ENCODE measurements around the gene ELOVL6.
A peak's percentile ranks its signal among the peaks of the same experiment; 100 is the strongest.
"Not testable (repeated sequence)": the region's sequence is repeated elsewhere in the genome, so short reads cannot be mapped to it uniquely, and the experiment has no call there.

Gene ELOVL6, protein sequence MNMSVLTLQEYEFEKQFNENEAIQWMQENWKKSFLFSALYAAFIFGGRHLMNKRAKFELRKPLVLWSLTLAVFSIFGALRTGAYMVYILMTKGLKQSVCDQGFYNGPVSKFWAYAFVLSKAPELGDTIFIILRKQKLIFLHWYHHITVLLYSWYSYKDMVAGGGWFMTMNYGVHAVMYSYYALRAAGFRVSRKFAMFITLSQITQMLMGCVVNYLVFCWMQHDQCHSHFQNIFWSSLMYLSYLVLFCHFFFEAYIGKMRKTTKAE

DNA sequence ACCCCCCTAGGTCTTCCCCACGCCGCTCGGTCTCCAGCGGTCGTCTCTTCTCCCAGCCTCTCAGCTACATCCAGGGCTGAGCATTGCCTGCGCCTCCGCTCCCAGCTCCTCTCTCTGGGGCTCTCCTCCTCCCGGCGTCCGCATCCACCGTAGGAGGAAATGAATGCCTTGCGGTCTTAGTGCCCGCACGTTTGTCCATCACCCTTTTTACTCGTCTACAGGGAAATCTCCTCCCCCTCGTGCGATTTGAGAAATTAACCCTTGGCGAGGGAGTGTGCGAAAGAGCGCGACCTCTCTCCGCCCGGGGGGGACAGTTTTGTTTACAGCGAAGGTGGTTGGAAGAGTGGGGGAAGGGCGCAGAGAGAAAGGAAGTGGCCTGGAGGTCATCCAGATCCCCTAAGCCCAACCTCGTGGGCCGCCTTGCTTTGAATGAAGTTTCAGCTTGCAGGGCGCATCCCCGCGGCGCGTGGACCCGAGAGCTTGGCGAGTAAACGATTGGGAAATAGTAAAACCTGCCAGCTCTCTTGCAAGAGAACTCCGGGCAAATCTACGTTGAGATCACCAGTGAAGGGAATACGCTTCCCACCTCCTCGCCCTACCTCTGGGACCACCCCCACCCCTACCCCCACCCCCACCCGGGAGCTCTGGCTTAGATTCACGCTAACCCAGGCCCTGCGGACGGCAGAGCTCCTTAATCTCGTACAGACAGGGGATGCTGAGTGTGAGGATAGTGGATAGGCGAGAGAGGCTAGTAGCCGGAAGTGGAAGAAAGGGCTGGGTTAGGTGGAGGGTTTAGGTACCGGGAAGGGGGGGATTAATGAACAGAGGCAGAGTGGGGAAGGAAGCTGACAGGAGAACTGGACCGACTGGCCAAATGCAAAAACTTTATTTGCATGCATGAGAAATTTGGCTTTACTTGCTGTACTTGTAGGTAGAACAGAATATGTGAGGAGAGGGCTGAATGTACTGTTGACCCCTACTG, at the start of gene ELOVL6:
Gene ELOVL6 (minus strand): TSS at position 181 of the 982 bp plus-strand sequence. CDS start 280 bp downstream, outside the sequence.
- Histone ChIP-seq H3K36me3 (ENCODE audit: control insufficient read depth in 1 of 2, insufficient read depth in 2 of 2, low read length in 2 of 2) (no peaks in the 10 kb centered on the region), H3K9me3 (ENCODE audit: control insufficient read depth in 1 of 2, low read length in 2 of 2) (no peaks in the 10 kb centered on the region), H3K4me1 (ENCODE audit: control insufficient read depth in 1 of 2, insufficient read depth in 2 of 2, low read length in 2 of 2) (peaks cover 9 to 14% of the 10 kb centered on the region in 2 donors), H3K27me3 (ENCODE audit: low read depth, low read length) (no peaks in the 10 kb centered on the region), H3K4me3 (ENCODE audit: low read depth in 1 of 2, low read length in 2 of 2) (peak within 1 kb of the TSS; percentile 82 to 95), H3K27ac (ENCODE audit: low read length) (peak within 1 kb of the TSS; percentile 90)

DNA sequence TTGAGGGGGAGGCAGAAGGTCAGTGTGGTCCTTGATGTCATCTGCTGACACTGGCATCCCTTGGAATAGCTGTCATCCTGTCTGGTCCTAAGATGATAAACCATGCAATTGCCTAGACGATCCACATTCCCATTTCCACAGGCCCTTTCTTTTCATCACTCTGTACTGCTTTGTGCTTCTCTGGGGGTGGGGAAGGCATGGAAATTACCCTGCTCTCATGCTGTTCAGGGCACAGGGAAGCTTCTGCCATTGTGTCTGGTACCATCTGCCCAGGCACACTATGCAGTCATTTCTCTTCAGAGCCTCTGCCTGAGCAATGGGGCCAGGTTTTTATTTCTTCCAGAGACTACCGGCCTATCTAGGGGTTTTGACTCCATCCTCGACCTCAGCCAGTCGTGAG, 49.7 kb upstream of the ELOVL6 start:
- Histone ChIP-seq H3K36me3 (ENCODE audit: control insufficient read depth in 1 of 2, insufficient read depth in 2 of 2, low read length in 2 of 2) (no peaks in the 10 kb centered on the region), H3K27ac (ENCODE audit: low read length) (no peak overlapping the region), H3K27me3 (ENCODE audit: low read depth, low read length) (peaks cover 4% of the 10 kb centered on the region), H3K9me3 (ENCODE audit: control insufficient read depth in 1 of 2, low read length in 2 of 2) (no peaks in the 10 kb centered on the region), H3K4me1 (ENCODE audit: control insufficient read depth in 1 of 2, insufficient read depth in 2 of 2, low read length in 2 of 2) (no peaks in the 10 kb centered on the region), H3K4me3 (ENCODE audit: low read depth in 1 of 2, low read length in 2 of 2) (no peak overlapping the region)

DNA sequence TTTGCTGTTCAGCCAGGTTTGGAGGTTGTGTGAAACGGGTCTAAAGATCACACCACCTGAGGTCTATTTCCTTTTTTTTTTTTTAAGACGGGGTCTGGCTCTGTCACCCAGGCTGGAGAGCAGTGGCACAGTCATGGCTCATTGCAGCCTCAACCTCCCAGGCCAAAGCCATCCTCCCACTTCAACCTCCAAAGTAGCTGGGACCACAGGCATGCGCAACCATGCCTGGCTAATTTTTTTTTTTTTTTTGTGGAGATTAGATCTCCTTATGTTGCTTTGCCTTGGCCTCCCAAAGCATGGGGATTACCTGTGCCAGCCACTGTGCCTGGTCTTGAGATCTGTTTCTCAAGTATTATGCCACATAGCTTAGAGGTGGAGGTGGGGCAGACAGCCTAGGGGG, 49.2 kb upstream of the ELOVL6 start:
- no peaks in the 10 kb centered on the region for H3K4me1 ChIP-seq (ENCODE audit: control insufficient read depth in 1 of 2, insufficient read depth in 2 of 2, low read length in 2 of 2)
- peaks cover 4% of the 10 kb centered on the region for H3K27me3 ChIP-seq (ENCODE audit: low read depth, low read length)
- no peaks in the 10 kb centered on the region for H3K9me3 ChIP-seq (ENCODE audit: control insufficient read depth in 1 of 2, low read length in 2 of 2)
- no peaks in the 10 kb centered on the region for H3K36me3 ChIP-seq (ENCODE audit: control insufficient read depth in 1 of 2, insufficient read depth in 2 of 2, low read length in 2 of 2)
- no peak overlapping the region for H3K4me3 ChIP-seq (ENCODE audit: low read depth in 1 of 2, low read length in 2 of 2)
- H3K27ac ChIP-seq (ENCODE audit: low read length): no peak overlapping the region

DNA sequence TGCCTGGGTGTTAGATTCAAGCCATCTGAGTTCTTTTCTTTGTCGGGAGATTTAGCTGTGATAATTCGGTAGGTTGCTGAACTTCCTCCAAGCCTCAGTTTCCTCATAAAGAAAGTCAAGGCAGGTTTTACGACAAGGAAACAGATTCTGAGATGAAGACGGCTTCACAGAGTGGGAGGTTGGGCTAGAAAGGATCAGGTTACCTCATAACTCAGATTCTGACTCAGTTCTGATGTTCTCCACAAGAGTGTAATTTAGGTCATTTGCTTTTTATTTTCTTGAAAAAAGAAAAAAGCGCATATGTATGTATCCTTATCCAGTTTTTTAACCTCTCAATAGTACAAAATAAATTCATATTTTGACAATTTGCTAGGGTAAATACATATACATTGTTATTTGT, 47.2 kb upstream of the ELOVL6 start:
- H3K9me3 ChIP-seq (ENCODE audit: control insufficient read depth in 1 of 2, low read length in 2 of 2): no peaks in the 10 kb centered on the region
- H3K27me3 ChIP-seq (ENCODE audit: low read depth, low read length): peaks cover 4% of the 10 kb centered on the region
- H3K36me3 ChIP-seq (ENCODE audit: control insufficient read depth in 1 of 2, insufficient read depth in 2 of 2, low read length in 2 of 2): no peaks in the 10 kb centered on the region
- H3K4me3 ChIP-seq (ENCODE audit: low read depth in 1 of 2, low read length in 2 of 2): no peak overlapping the region
- no peaks in the 10 kb centered on the region for H3K4me1 ChIP-seq (ENCODE audit: control insufficient read depth in 1 of 2, insufficient read depth in 2 of 2, low read length in 2 of 2)
- H3K27ac ChIP-seq (ENCODE audit: low read length): no peak overlapping the region

DNA sequence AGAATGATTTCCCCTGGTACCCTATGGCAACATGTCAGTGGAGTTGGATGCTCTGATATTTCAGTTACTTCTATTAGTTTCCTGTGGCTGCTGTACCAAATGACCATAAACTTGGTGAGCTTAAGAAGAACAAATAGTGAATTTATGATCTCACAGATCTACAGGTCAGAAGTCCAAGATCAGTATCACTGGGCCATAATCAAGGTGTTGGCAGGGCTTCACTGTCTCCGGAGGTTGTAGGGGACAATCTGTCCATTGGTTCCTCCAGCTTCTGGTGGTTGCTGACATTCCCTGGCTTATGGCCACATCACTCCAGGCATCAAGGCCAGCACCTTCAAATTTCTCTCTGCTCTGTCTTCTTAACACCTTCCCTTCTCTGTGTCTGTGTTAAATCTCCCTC, 37.9 kb upstream of the ELOVL6 start:
- H3K36me3 ChIP-seq (ENCODE audit: control insufficient read depth in 1 of 2, insufficient read depth in 2 of 2, low read length in 2 of 2): no peaks in the 10 kb centered on the region
- no peaks in the 10 kb centered on the region for H3K4me1 ChIP-seq (ENCODE audit: control insufficient read depth in 1 of 2, insufficient read depth in 2 of 2, low read length in 2 of 2)
- H3K27ac ChIP-seq (ENCODE audit: low read length): no peak overlapping the region
- no peaks in the 10 kb centered on the region for H3K9me3 ChIP-seq (ENCODE audit: control insufficient read depth in 1 of 2, low read length in 2 of 2)
- H3K4me3 ChIP-seq (ENCODE audit: low read depth in 1 of 2, low read length in 2 of 2): no peak overlapping the region
- H3K27me3 ChIP-seq (ENCODE audit: low read depth, low read length): no peaks in the 10 kb centered on the region

DNA sequence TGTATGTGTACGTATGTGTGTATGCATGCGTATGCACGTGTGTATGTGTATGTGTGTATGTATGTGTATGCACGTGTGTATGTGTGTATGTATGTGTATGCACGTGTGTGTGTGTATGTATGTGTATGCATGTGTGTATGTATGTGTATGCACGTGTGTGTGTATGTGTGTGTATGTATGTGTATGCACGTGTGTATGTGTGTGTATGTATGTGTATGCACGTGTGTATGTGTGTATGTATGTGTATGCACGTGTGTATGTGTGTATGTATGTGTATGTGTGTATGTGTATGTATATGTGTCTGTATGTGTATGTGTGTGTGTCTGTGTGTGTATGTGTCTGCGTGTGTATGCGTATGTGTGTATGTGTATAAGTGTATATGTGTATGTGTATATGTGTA, 35.2 kb upstream of the ELOVL6 start:
- H3K4me1 ChIP-seq (ENCODE audit: control insufficient read depth in 1 of 2, insufficient read depth in 2 of 2, low read length in 2 of 2); H3K27me3 ChIP-seq (ENCODE audit: low read depth, low read length); H3K9me3 ChIP-seq (ENCODE audit: control insufficient read depth in 1 of 2, low read length in 2 of 2); H3K36me3 ChIP-seq (ENCODE audit: control insufficient read depth in 1 of 2, insufficient read depth in 2 of 2, low read length in 2 of 2); H3K27ac ChIP-seq (ENCODE audit: low read length); H3K4me3 ChIP-seq (ENCODE audit: low read depth in 1 of 2, low read length in 2 of 2): not testable (repeated sequence)

DNA sequence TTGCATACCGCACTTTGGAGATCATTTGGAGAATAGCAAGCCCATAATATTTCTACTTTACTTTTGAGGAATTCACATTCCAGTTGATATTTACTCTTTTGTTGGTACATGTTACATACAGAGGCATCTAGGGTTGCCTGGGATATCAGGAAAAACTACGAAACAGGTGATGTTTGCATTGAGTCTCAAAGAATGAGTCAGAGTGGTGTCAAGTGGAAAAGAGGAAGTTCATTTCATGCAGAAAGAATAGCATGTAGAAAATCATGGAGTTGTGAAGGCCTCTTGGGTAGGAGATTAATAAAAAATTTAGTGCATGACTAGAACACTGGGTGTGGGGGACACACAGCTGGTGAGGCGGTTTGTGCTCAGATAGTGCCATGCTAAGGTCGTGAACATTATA, 33.5 kb upstream of the ELOVL6 start:
- Histone ChIP-seq H3K4me1 (ENCODE audit: control insufficient read depth in 1 of 2, insufficient read depth in 2 of 2, low read length in 2 of 2) (no peaks in the 10 kb centered on the region), H3K27me3 (ENCODE audit: low read depth, low read length) (no peaks in the 10 kb centered on the region), H3K36me3 (ENCODE audit: control insufficient read depth in 1 of 2, insufficient read depth in 2 of 2, low read length in 2 of 2) (no peaks in the 10 kb centered on the region), H3K9me3 (ENCODE audit: control insufficient read depth in 1 of 2, low read length in 2 of 2) (no peaks in the 10 kb centered on the region), H3K4me3 (ENCODE audit: low read depth in 1 of 2, low read length in 2 of 2) (no peak overlapping the region), H3K27ac (ENCODE audit: low read length) (no peak overlapping the region)

DNA sequence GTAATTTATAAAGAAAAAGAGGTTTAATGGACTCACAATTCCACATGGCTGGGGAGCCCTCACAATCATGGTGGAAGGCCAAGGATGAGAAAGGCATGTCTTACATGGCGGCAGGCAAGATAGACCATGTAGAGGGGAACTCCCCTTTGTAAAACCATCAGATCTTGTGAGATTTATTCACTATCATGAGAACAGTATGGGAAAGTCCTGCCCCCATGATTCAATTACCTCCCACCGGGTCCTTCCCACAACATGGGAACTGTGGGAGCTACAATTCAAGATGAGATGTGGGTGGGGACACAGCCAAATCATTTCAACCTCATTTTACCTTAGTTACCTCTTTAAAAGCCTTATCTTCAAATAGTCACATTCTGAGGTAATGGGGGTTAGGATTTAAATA, 30.9 kb upstream of the ELOVL6 start:
- Histone ChIP-seq H3K27me3 (ENCODE audit: low read depth, low read length) (no peaks in the 10 kb centered on the region), H3K36me3 (ENCODE audit: control insufficient read depth in 1 of 2, insufficient read depth in 2 of 2, low read length in 2 of 2) (no peaks in the 10 kb centered on the region), H3K9me3 (ENCODE audit: control insufficient read depth in 1 of 2, low read length in 2 of 2) (no peaks in the 10 kb centered on the region), H3K27ac (ENCODE audit: low read length) (no peak overlapping the region), H3K4me1 (ENCODE audit: control insufficient read depth in 1 of 2, insufficient read depth in 2 of 2, low read length in 2 of 2) (no peaks in the 10 kb centered on the region), H3K4me3 (ENCODE audit: low read depth in 1 of 2, low read length in 2 of 2) (no peak overlapping the region)

DNA sequence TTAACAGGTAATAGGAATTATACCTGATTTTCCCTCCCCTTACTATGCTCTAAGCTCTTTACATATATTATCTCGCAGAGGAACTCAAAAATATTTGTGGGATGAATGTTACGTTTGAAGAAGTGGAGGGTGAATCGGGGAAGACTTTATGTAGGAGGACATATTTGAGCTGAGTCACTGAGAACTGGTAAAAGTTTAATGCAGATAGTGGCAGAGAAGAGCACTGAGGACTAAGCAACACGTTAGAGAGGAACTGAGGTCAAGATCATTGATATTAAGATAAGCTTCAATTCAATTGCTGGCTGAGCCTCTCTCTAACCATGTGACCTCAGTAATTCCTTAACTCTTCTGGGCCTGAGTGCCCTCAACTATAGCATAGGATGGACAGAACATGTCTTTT, 26.4 kb upstream of the ELOVL6 start:
- H3K4me3 ChIP-seq (ENCODE audit: low read depth in 1 of 2, low read length in 2 of 2): no peak overlapping the region
- no peaks in the 10 kb centered on the region for H3K9me3 ChIP-seq (ENCODE audit: control insufficient read depth in 1 of 2, low read length in 2 of 2)
- no peaks in the 10 kb centered on the region for H3K27me3 ChIP-seq (ENCODE audit: low read depth, low read length)
- H3K4me1 ChIP-seq (ENCODE audit: control insufficient read depth in 1 of 2, insufficient read depth in 2 of 2, low read length in 2 of 2): no peaks in the 10 kb centered on the region
- H3K27ac ChIP-seq (ENCODE audit: low read length): no peak overlapping the region
- no peaks in the 10 kb centered on the region for H3K36me3 ChIP-seq (ENCODE audit: control insufficient read depth in 1 of 2, insufficient read depth in 2 of 2, low read length in 2 of 2)

DNA sequence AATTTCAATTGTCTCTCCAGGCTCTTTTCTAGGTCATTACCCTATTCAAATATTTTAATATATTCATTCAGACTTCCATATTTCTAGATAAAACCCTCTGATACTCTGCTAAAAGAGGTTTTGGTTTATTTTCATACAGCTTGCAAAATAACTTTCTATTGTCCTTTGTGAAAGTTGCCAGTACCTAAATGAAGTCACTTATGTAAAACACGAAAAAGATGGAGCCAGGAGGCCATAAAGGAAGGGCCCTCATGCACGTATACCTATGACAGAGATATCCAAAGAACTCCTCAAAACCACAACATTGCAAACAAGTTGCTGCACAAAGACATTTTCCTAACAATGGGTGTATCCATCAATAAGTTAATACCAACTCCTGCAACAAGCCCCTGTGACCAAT, 25.7 kb upstream of the ELOVL6 start:
- Histone ChIP-seq H3K4me3 (ENCODE audit: low read depth in 1 of 2, low read length in 2 of 2) (no peak overlapping the region), H3K27me3 (ENCODE audit: low read depth, low read length) (no peaks in the 10 kb centered on the region), H3K9me3 (ENCODE audit: control insufficient read depth in 1 of 2, low read length in 2 of 2) (no peaks in the 10 kb centered on the region), H3K36me3 (ENCODE audit: control insufficient read depth in 1 of 2, insufficient read depth in 2 of 2, low read length in 2 of 2) (no peaks in the 10 kb centered on the region), H3K4me1 (ENCODE audit: control insufficient read depth in 1 of 2, insufficient read depth in 2 of 2, low read length in 2 of 2) (no peaks in the 10 kb centered on the region), H3K27ac (ENCODE audit: low read length) (no peak overlapping the region)

DNA sequence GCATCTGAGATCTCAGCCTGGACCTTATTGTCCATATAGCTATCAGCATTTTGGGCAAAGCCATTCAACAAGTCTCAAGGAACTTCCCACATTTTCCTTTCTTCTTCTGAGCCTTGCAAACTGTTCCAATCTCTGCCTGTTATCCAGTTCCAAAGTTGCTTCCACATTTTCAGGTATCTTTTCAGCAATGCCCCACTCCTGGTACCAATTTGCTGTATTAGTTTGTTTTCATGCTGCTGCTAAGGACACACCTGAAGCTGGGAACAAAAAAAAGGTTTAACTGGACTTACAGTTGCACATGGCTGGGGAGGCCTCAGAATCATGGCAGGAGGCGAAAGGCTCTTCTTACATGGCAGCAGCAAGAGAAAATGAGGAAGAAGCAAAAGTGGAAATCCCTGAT, 20.5 kb upstream of the ELOVL6 start:
- H3K36me3 ChIP-seq (ENCODE audit: control insufficient read depth in 1 of 2, insufficient read depth in 2 of 2, low read length in 2 of 2); H3K4me3 ChIP-seq (ENCODE audit: low read depth in 1 of 2, low read length in 2 of 2); H3K27me3 ChIP-seq (ENCODE audit: low read depth, low read length); H3K27ac ChIP-seq (ENCODE audit: low read length); H3K9me3 ChIP-seq (ENCODE audit: control insufficient read depth in 1 of 2, low read length in 2 of 2); H3K4me1 ChIP-seq (ENCODE audit: control insufficient read depth in 1 of 2, insufficient read depth in 2 of 2, low read length in 2 of 2): not testable (repeated sequence)
